GM15510 (cell line): ENCODE measurements around the gene TXNDC15.

Experiments used
- POLR2A ChIP-seq: IDR thresholded peaks from 3 replicates; pipeline ENCODE4 v1.6.1; 2011; ENCODE audit warnings: borderline replicate concordance; ENCODE audit not compliant: insufficient read length; ENCODE audit errors: extremely low read depth

Gene TXNDC15, protein sequence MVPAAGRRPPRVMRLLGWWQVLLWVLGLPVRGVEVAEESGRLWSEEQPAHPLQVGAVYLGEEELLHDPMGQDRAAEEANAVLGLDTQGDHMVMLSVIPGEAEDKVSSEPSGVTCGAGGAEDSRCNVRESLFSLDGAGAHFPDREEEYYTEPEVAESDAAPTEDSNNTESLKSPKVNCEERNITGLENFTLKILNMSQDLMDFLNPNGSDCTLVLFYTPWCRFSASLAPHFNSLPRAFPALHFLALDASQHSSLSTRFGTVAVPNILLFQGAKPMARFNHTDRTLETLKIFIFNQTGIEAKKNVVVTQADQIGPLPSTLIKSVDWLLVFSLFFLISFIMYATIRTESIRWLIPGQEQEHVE

DNA sequence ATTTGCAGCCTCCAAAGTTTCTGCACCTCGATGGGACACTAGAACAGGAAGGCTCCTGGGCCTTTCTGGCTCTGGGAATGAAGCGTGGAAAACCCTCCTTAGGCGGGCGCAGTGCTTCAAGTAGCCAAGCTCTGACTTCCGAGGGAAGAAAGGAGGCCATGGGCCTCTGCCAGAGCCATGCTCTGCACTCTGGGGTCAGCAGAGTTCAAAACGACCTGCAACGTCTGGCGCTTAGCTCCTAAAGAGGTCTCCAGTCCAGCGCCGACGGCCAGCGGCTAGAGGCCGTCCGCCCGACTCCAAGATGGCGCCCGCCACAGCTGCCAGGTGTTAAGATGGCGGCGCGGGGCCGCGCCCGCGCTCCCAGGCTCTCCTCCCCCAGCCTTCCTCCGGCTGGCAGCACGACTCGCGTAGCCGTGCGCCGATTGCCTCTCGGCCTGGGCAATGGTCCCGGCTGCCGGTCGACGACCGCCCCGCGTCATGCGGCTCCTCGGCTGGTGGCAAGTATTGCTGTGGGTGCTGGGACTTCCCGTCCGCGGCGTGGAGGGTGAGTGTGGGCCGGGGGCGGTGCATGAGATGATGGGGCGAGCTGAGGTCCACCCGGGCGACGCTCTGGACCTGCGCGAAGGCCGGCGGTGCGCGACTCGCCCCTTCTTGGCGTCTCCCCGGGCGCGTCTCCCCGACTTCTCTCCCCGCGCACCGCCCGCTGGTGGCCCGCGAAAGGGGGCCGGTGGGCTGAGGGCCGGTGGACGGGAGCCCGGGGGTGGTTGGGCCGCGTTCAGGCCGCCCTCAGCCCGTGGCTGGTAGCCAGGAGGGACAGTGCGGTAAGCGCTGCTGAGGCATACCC, at the start of gene TXNDC15:
Gene TXNDC15, plus strand, starts transcription at position 385 of the 844 bp plus-strand sequence. Its CDS starts 57 bp downstream, at position 442.
- TF ChIP-seq POLR2A = peak; percentile 91

DNA sequence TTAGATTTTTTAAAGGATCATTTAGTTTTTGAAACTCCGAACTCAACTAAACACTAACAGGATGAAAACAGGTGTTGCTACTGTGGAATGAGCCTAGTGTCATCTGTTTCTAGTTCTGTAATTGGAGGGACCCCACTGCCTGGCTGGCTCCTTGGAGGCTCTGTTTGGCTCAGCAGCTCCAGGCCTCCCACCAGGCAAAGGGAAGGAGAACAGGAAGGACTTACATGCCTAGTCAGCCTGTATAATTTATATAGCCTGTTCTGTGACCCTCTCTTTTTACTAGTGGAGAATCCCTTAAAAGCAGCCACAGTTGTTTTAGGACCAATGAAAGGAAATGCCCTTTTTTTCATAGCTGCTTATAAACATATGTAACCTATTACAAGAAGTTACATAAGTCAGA, 49.5 kb upstream of the TXNDC15 start:
- TF ChIP-seq POLR2A = no peak

DNA sequence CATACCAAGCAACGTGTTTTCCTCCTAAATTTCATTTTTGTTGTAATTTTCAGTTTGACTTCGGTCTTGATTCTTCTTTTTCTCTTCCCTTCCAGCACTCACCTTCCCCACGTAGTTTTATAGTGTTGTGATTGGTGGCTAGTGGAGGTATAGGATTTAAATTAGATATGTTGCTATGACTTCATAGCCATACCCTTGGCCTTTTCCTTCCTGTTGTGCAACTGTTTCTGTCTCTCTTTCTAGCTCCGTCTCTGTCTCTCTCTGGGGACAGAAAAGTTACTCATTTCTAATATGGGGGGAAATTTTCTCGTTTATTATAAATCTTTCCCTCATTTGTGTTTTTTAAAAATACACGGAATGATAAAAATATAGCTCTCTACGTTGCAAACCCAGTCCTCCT, 49.0 kb upstream of the TXNDC15 start:
- TF ChIP-seq POLR2A = no peak

DNA sequence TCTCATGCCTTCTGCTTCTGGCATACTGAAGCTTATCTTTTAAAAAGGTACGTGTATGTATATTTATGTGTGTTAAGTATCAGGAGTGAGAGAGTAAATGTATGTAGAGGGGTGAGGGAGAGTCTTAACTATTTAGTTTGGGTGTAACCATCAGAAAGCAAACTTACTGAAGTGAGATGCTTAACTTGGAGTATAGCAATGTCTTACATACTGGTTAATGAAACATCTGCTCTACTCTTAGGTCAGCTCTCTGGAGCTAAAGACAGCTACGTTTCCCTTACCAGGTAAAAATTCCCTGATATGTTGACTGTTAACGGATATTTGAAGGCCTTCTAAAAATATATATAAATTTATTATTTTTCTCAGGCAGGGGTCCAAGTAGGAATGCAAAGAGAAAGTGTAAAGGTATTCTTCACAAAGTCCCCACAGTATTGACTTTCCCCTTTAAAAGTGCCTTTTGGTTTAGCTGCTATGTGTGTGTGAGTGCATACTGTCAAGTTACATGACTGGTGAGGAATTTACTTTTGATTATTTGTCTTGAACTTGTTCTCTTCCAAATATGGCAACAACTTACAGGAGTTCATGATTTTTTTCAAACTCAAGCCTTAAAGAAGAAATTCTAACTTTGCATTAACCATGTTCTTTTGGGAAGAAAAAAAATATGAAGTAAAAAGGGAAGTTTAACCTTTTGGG, 40.7 kb upstream of the TXNDC15 start:
- TF ChIP-seq POLR2A = no peak

DNA sequence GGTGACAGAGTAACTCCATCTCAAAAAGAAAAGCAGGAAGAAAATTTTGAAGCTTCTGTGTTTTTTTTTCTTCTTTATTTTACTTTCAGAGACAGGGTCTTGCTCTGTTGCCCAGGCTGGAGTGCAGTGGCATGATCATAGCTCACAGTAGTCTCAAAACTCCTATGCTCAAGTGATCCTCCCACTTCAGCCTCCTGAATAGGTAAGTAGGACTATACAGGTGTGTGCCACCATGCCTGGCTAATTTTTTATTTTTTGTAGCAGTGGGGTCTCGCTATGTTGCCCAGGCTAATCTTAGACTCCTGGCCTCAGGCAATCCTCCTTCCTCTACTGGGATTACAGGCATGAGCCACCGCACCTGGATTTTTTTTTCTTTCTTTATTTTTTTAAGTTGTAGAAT, 38.5 kb upstream of the TXNDC15 start:
- no peak for TF ChIP-seq POLR2A

DNA sequence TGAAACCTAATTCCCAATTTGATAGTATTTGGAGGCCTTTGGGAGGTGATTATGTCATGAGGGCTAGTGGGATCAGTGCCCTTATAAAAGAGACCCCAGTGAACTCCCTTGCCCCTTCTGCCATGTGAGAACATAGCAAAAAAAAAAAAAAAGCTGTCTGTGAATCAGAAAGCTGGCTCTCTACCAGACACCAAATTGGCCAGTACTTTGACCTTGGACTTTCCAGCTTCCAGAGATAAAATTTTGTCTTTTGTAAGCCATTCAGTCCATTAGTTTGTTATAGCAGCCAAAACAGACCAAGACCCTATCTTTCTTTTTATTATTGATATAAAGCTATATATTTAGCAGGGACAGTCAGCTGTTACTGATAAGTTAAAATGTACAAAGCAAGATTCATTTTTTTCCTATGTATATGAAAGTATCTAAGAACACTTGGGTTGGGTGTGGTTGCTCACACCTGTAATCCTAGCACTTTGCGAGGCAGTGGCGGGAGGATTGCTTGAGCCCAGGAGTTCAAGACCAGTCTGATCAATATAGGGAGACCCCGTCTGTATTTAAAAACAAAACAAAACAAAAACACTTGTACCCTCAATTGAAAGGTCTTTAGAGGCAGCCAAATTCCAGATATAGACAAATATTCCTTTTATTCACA, 36.5 kb upstream of the TXNDC15 start:
- TF ChIP-seq POLR2A = no peak

DNA sequence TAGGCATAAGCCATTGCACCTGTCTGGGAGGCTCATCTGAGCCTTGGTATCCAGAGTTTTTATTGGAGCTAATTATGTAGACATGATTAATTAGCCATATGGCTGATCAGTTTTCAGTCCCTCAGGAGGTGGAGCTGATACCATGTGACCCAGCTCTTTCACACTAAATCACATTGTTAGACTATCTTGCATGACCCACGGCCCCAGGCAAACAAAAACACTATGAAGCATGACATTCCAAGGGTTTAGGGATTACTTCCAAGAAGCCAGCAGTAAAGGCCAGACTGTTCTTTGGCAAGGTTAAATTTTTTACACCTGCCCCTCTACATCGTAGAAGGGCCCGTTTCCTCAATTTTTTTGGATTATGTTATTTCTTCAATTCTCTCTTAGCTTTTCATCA, 33.4 kb upstream of the TXNDC15 start:
- TF ChIP-seq POLR2A = no peak

DNA sequence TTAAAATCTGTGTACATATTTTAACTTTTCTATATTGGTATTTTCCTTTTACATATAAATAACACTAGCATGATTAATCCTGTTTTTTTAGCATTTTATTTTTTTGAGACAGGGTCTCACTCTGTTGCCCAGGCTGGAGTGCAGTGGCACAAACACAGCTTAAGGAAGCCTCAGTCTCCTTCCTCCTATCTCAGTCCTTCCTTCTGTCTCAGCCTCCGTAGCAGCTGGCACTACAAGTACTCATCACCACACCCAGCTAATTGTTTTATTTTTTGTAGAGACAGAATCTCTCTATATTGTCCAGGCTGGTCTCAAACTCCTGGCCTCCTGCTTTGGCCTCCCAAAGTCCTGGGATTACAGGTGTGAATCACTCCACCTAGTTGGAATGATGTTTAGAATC, 29.9 kb upstream of the TXNDC15 start:
- TF ChIP-seq POLR2A = no peak

DNA sequence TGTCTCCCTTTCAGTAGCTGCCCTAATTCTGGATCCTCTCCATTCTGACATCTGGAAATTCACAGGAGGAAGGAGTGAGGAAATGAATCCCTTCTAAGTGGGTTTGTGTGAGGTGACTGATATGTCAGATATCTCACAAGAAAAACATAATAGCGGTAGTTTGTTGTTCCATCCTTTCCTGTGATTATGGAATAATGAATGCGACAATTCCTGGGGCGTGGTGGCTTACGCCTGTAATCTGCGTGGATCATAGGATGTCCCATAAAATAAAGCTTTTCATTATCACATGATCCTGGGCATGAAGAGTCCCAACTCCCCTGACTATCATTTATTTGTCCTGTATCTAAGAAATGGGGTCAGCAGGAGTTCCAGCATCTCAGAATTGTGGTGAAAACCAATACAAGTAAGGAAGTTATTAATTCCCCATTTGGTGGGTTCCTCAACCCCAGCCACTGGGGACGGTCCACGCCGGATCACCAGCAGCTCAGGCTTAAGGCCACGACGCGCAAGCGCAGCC, 28.8 kb upstream of the TXNDC15 start:
- TF ChIP-seq POLR2A = no peak

DNA sequence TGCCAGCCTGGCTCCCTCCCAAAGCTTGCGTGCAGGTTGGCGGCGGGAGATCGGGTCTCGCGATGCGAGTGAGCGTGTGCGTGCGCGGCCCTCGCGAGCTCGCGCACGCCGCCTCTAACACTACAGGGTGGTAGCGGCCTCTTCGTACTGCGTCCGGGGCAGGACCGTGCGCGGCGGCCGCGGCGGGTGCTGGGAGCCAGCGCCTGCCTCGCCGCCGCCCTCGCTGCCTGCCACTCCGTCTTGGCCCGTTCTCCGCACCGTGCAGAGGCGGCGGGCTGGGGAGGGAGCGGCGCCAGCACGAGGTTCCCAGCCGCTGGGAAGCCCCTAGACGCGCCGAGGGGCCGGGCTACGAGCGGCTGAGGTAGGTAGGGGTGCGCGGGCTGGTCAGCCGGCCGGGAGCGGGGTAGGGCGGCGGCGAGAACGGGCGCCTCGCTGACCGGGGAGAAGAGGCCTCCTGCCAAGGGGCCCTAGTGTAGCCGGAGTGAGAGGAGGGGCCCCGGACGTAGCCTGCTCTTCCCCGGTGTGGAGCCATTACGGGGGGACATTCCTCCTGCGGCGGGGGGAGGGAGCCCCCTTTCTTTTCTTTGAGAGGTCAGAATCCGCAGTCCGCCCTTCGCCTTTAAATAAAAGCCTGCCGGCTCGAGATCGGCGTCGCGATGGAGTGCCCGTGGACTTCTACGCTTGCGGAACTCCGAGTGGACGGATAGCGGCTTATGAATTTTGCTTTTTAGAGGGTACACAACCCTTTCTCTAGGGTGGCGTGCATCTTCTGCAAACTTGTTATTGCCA, 28.1 kb upstream of the TXNDC15 start, which contains the start of gene C5orf24:
Gene C5orf24, plus strand, starts transcription at position 117 of the 789 bp plus-strand sequence. CDS start 8,933 bp downstream, outside the sequence.
- peak; percentile 98 for TF ChIP-seq POLR2A

DNA sequence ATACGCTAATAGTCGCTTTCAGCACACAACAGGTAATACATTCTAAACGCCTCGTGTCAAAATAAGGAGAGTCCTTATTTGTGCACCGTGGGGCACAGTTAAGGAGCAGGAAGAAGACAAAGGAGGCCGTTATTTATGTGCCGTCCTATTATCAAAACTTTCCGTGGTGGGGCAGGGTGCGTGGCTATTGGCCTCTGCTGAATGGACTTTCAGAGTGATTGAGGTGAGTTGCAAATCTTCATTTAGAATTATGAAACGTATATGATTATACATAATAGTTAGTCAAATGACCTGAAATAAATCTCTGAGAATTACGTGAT, 27.6 kb upstream of the TXNDC15 start:
- TF ChIP-seq POLR2A = no peak

DNA sequence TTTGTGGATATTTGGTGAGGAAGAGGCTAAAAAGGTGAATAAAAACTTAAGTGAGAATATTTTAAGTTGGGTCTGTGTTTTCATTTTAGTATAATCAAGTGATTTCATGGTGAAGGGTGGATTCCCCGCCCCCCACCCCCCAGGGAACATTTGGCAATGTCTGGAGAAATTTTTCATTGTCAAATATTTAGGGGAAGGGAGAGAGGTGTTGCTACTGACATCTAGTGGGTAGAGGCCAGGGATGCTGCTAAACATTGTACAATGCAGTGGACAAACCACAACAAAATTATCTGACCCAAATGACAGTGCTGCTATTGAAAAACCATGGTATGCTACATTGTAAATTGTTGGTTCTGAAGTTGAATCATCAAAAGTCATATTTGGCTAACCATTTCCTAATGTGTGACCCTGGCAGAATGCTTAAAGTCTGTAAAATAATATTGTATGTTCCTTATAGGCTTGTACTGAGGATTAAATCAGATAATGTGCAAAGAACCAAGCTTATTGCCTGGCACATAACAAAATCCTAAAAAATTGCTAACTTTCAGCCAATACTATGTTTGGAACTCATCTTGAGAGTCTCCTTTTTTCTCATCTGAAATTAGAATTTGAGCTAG, 22.8 kb upstream of the TXNDC15 start:
- no peak for TF ChIP-seq POLR2A

DNA sequence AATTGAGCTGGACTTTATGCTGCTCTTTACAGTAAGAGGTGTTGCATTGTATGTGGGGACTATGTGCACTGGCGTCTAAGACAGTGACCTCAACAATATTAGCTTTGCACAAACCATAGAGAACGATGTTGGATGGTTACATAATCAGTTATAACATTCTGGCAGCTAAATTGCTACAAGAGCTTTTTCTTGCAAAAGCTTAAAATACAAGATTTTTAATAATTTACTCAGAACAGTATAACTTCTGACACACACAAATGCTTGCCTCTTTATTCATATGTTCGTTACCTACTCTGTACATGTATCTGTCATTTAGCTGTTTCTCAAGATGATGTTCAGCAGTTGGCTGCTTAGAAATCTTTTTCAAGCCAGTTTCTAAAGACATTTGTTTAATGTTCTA, 16.8 kb upstream of the TXNDC15 start:
- no peak for TF ChIP-seq POLR2A
